HepG2 (cell line): ENCODE measurements around the gene KSR1. TPM values are rescaled to one million over a fixed set of nuclear protein-coding genes. Genes with fewer than 3 reads are reported as not detected.

Source experiments
- DNMT1 ChIP-seq: sonication (generic); formaldehyde crosslinking; IDR thresholded peaks from 2 replicates; pipeline ENCODE4 v1.5.1; 2020; ENCODE audit warnings: mild to moderate bottlenecking, missing genetic modification reagents
- KDM4B ChIP-seq: sonication (generic); formaldehyde crosslinking; IDR thresholded peaks from 2 replicates; pipeline ENCODE4 v1.4.0; 2020; ENCODE audit warnings: missing genetic modification reagents
- KDM5A ChIP-seq: fragments of 200-600 bp; sonication (generic); IDR thresholded peaks from 2 replicates; pipeline ENCODE4 v1.7.0; 2018; ENCODE audit warnings: antibody characterized with exemption, mild to moderate bottlenecking, low read length, borderline replicate concordance
- MED13 ChIP-seq: sonication (generic); formaldehyde crosslinking; IDR thresholded peaks from 2 replicates; pipeline ENCODE4 v1.5.0; 2020; ENCODE audit warnings: missing genetic modification reagents
- MXI1 ChIP-seq: IDR thresholded peaks from 3 replicates; pipeline ENCODE4 v1.6.1; 2012; ENCODE audit warnings: low read depth, low read length, inconsistent platforms, borderline replicate concordance
- NFE2L1 ChIP-seq: sonication (generic); formaldehyde crosslinking; IDR thresholded peaks from 2 replicates; pipeline ENCODE4 v1.4.0; 2020; ENCODE audit warnings: missing genetic modification reagents, mild to moderate bottlenecking, borderline replicate concordance
- PPARG ChIP-seq: conservative IDR thresholded peaks from 2 replicates; pipeline ENCODE4 v1.6.1; 2016; ENCODE audit warnings: missing biosample characterization, missing genetic modification reagents
- RXRB ChIP-seq: IDR thresholded peaks from 2 replicates; pipeline ENCODE4 v1.6.1; 2016; ENCODE audit warnings: borderline replicate concordance, missing genetic modification reagents, missing compliant biosample characterization
- SALL1 ChIP-seq: sonication (generic); formaldehyde crosslinking; IDR thresholded peaks from 2 replicates; pipeline ENCODE4 v1.8.0; 2022; ENCODE audit warnings: mild to moderate bottlenecking, missing genetic modification reagents
- SIN3B ChIP-seq: fragments of 150-350 bp; IDR thresholded peaks from 2 replicates; pipeline ENCODE4 v1.6.1; 2014; ENCODE audit warnings: low read length
- SRF ChIP-seq: IDR thresholded peaks from 2 replicates; pipeline ENCODE4 v1.6.1; 2011; ENCODE audit warnings: mild to moderate bottlenecking, low read depth, low read length, moderate library complexity
- TOE1 ChIP-seq: sonication (generic); formaldehyde crosslinking; IDR thresholded peaks from 2 replicates; pipeline ENCODE4 v1.4.0; 2020; ENCODE audit warnings: mild to moderate bottlenecking, missing genetic modification reagents
- ZBTB34 ChIP-seq: sonication (generic); formaldehyde crosslinking; IDR thresholded peaks from 2 replicates; pipeline ENCODE4 v1.8.0; 2022; ENCODE audit warnings: mild to moderate bottlenecking, missing genetic modification reagents
- ZHX2 ChIP-seq, 2 experiments: sonication (generic) in 1 of 2; formaldehyde crosslinking in 1 of 2; IDR thresholded peaks; 2 replicates each; pipeline versions ENCODE4 v1.6.1 to v1.9.0; 2014 to 2022; ENCODE audit warnings: antibody characterized with exemption in 1 of 2, borderline replicate concordance in 1 of 2, inconsistent platforms in 1 of 2, low read depth in 1 of 2, missing genetic modification reagents in 1 of 2
- ZNF124 ChIP-seq: sonication (generic); formaldehyde crosslinking; IDR thresholded peaks from 2 replicates; pipeline ENCODE4 v1.4.0; 2020; ENCODE audit warnings: missing genetic modification reagents
- ZNF276 ChIP-seq: sonication (generic); formaldehyde crosslinking; IDR thresholded peaks from 2 replicates; pipeline ENCODE4 v1.4.0; 2020; ENCODE audit warnings: mild to moderate bottlenecking, low read depth, missing genetic modification reagents
- ZNF280B ChIP-seq: sonication (generic); formaldehyde crosslinking; IDR thresholded peaks from 2 replicates; pipeline ENCODE4 v1.5.0; 2020; ENCODE audit warnings: missing genetic modification reagents, mild to moderate bottlenecking, borderline replicate concordance
- ZNF546 ChIP-seq: sonication (generic); formaldehyde crosslinking; conservative IDR thresholded peaks from 2 replicates; pipeline ENCODE4 v1.8.1; 2023; ENCODE audit warnings: mild to moderate bottlenecking, missing genetic modification reagents
- polyA plus RNA-seq, 8 experiments: library from polyadenylated mRNA; depleted of rRNA in 3 of 8; stranded (reverse) in 7 of 8; unstranded in 1 of 8; fragments of >200 nt; fragmentation: Illumina TruSeq in 4 of 8; extraction: Trizol in 4 of 8; gene quantifications; 2 replicates each; pipeline versions ENCODE4 v1.2.1 to v1.2.3, GENCODE V29; 2011 to 2016; ENCODE audit warnings: low read depth in 4 of 8, missing spikeins in 1 of 8, mixed read lengths in 1 of 8; ENCODE audit not compliant: insufficient read depth in 1 of 8
- total RNA-seq, 5 experiments: library from RNA; depleted of rRNA; stranded (reverse); fragments of >200 nt; fragmentation: Illumina TruSeq; extraction: Trizol; gene quantifications; 2 replicates each; pipeline ENCODE4 v1.2.3, GENCODE V29; 2016; ENCODE audit warnings: low read depth in 1 of 5

Gene KSR1
- total and polyA plus RNA-seq, 2 of the 13 experiments (the other 11 are each of a cell fraction or from before 2014, with no cell fraction given): 10.1 to 16.6 TPM

GRCh38 chr17:27494192-27495091 is 38.2 kb downstream of the KSR1 start (continued):
- TF ChIP-seq ZBTB34 (CRISPR knock-in tag): no peak
- no peak; the same call in none of the 2 replicates for TF ChIP-seq SALL1 (CRISPR knock-in tag)
- no peak for TF ChIP-seq ZNF124 (CRISPR knock-in tag)
- TF ChIP-seq TOE1 (CRISPR knock-in tag): no peak
- TF ChIP-seq PPARG: 0 out of 2 replicates have a peak, but pooled peaks have one; percentile 36
- TF ChIP-seq SRF: peak; percentile 93
- no peak for TF ChIP-seq ZHX2 (IDR thresholded peaks at IDR 0.05; ENCODE audit: low read depth)
- TF ChIP-seq ZHX2 (CRISPR knock-in tag; IDR thresholded peaks at IDR 0.05; ENCODE audit: borderline replicate concordance): no peak
- TF ChIP-seq MED13 (CRISPR knock-in tag): peak; percentile 33; the same call in 1 of the 2 replicates
- no peak for TF ChIP-seq SIN3B
- TF ChIP-seq KDM5A: peak; percentile 34; the same call in 1 of the 2 replicates
- TF ChIP-seq DNMT1 (CRISPR knock-in tag): no peak
- TF ChIP-seq ZNF546: no peak
- TF ChIP-seq NFE2L1 (CRISPR knock-in tag): no peak
- TF ChIP-seq MXI1: no peak
- no peak; the same call in 1 of the 2 replicates for TF ChIP-seq RXRB (CRISPR knock-in tag)
- no peak for TF ChIP-seq KDM4B (CRISPR knock-in tag)
- no peak for TF ChIP-seq ZNF280B (CRISPR knock-in tag)
- TF ChIP-seq ZNF276 (CRISPR knock-in tag): no peak
